Measurements from ENCODE around the gene CAMSAP1. TPM values are rescaled to one million over a fixed set of nuclear protein-coding genes. Genes with fewer than 3 reads are reported as not detected.

CAMSAP1 gene
- total RNA-seq, 1 experiment from 2014 or later: 16.7 TPM

DNA sequence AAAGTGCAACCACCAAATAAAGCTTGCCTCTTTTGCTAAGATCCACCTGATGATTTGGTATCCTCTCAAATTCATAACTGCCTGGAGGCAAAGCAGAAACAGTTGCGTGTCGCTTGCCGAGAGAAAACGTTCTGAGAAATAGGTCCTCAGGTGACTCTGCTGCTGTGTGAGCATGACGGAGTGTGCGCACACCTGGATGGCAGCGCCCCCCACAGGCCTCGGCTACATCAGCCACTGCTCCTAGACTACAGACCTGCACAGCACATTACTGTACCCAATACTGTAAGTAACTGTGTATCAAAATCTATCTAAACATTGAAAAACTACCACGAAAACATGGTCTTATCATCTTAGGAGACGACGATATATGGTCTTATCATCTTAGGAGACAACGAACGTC, 87.4 kb downstream of the CAMSAP1 start:
- Histone ChIP-seq H4K20me1 (ENCODE audit: insufficient read depth) (no peaks in the 10 kb centered on the region), H3K36me3 (ENCODE audit: low read depth) (no peaks in the 10 kb centered on the region), H3K4me3 (no peak overlapping the region), H3K27me3 (ENCODE audit: insufficient read depth, low read depth) (no peaks in the 10 kb centered on the region), H3K79me2 (ENCODE audit: low read depth) (no peaks in the 10 kb centered on the region), H3F3A (ENCODE audit: insufficient read depth, low read depth) (no peaks in the 10 kb centered on the region), H3K27ac (no peak overlapping the region), H2AFZ (no peak overlapping the region), H3K4me1 (replicated peaks; ENCODE audit: insufficient read depth) (no peaks in the 10 kb centered on the region), H3K9me3 (ENCODE audit: insufficient read depth, low read depth) (no peaks in the 10 kb centered on the region), H3K9me2 (ENCODE audit: insufficient read depth) (no peaks in the 10 kb centered on the region), H3K4me2 (no peak overlapping the region)
- intact Hi-C loops (cut with micrococcal nuclease; ENCODE audit: unreplicated experiment): no loop called here
- CTCF ChIA-PET: no interaction called here
- DNase-seq: no peak
- no TSS peak for BruUV-seq (replicated peaks)
- TF ChIP-seq, protein P1, sequence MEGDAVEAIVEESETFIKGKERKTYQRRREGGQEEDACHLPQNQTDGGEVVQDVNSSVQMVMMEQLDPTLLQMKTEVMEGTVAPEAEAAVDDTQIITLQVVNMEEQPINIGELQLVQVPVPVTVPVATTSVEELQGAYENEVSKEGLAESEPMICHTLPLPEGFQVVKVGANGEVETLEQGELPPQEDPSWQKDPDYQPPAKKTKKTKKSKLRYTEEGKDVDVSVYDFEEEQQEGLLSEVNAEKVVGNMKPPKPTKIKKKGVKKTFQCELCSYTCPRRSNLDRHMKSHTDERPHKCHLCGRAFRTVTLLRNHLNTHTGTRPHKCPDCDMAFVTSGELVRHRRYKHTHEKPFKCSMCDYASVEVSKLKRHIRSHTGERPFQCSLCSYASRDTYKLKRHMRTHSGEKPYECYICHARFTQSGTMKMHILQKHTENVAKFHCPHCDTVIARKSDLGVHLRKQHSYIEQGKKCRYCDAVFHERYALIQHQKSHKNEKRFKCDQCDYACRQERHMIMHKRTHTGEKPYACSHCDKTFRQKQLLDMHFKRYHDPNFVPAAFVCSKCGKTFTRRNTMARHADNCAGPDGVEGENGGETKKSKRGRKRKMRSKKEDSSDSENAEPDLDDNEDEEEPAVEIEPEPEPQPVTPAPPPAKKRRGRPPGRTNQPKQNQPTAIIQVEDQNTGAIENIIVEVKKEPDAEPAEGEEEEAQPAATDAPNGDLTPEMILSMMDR (conservative IDR thresholded peaks at IDR 0.05): no peak
- TF ChIP-seq EZH2 (IDR thresholded peaks at IDR 0.05; ENCODE audit: low read depth): no peak
- POLR2A ChIA-PET (ENCODE audit: unreplicated experiment): no interaction called here

- TF ChIP-seq EZH2 (IDR thresholded peaks at IDR 0.05; ENCODE audit: low read depth): no peak
- TF ChIP-seq, protein P1 (conservative IDR thresholded peaks at IDR 0.05): no peak
- Histone ChIP-seq H3K4me2 (no peak overlapping the region), H3K9me2 (ENCODE audit: insufficient read depth) (no peaks in the 10 kb centered on the region), H3K27me3 (ENCODE audit: insufficient read depth, low read depth) (no peaks in the 10 kb centered on the region), H3K27ac (no peak overlapping the region), H3K4me1 (replicated peaks; ENCODE audit: insufficient read depth) (no peaks in the 10 kb centered on the region), H4K20me1 (ENCODE audit: insufficient read depth) (no peaks in the 10 kb centered on the region), H3K4me3 (no peak overlapping the region), H2AFZ (no peak overlapping the region), H3K79me2 (ENCODE audit: low read depth) (no peaks in the 10 kb centered on the region), H3F3A (ENCODE audit: insufficient read depth, low read depth) (no peaks in the 10 kb centered on the region), H3K9me3 (ENCODE audit: insufficient read depth, low read depth) (no peaks in the 10 kb centered on the region), H3K36me3 (ENCODE audit: low read depth) (no peaks in the 10 kb centered on the region)
- DNase-seq: no peak
- ChIA-PET CTCF (no interaction called here), POLR2A (ENCODE audit: unreplicated experiment) (no interaction called here)
- intact Hi-C loops (cut with micrococcal nuclease; ENCODE audit: unreplicated experiment): no loop called here
- no TSS peak for BruUV-seq (replicated peaks)
Measured at GRCh38 chr9:135818718-135819475, 88.4 kb downstream of the CAMSAP1 start.

- no peak for TF ChIP-seq EZH2 (IDR thresholded peaks at IDR 0.05; ENCODE audit: low read depth)
- TF ChIP-seq, protein P1 (conservative IDR thresholded peaks at IDR 0.05): no peak
- Histone ChIP-seq H3K9me3 (ENCODE audit: insufficient read depth, low read depth) (no peaks in the 10 kb centered on the region), H3K9me2 (ENCODE audit: insufficient read depth) (no peaks in the 10 kb centered on the region), H3K4me3 (no peak overlapping the region), H3F3A (ENCODE audit: insufficient read depth, low read depth) (no peaks in the 10 kb centered on the region), H3K27me3 (ENCODE audit: insufficient read depth, low read depth) (no peaks in the 10 kb centered on the region), H2AFZ (no peak overlapping the region), H3K27ac (no peak overlapping the region), H3K4me1 (replicated peaks; ENCODE audit: insufficient read depth) (no peaks in the 10 kb centered on the region), H4K20me1 (ENCODE audit: insufficient read depth) (no peaks in the 10 kb centered on the region), H3K36me3 (ENCODE audit: low read depth) (no peaks in the 10 kb centered on the region), H3K79me2 (ENCODE audit: low read depth) (no peaks in the 10 kb centered on the region), H3K4me2 (no peak overlapping the region)
- DNase-seq: no peak
- POLR2A ChIA-PET (ENCODE audit: unreplicated experiment): no interaction called here
- BruUV-seq (replicated peaks): no TSS peak
- CTCF ChIA-PET: no interaction called here
- intact Hi-C loops (cut with micrococcal nuclease; ENCODE audit: unreplicated experiment): no loop called here
Measured at GRCh38 chr9:135817951-135818717, 89.2 kb downstream of the CAMSAP1 start.

Data from PC-9 (cell line).